GM18858 (cell line): Measurements from ENCODE around the gene PSMB5.

ENCODE experiments used
- ATAC-seq: cut with Tn5 transposase; IDR thresholded peaks from one replicate; pipeline ENCODE4 v1.9.1; 2021; ENCODE audit not compliant: unreplicated experiment

The PSMB5 gene

DNA sequence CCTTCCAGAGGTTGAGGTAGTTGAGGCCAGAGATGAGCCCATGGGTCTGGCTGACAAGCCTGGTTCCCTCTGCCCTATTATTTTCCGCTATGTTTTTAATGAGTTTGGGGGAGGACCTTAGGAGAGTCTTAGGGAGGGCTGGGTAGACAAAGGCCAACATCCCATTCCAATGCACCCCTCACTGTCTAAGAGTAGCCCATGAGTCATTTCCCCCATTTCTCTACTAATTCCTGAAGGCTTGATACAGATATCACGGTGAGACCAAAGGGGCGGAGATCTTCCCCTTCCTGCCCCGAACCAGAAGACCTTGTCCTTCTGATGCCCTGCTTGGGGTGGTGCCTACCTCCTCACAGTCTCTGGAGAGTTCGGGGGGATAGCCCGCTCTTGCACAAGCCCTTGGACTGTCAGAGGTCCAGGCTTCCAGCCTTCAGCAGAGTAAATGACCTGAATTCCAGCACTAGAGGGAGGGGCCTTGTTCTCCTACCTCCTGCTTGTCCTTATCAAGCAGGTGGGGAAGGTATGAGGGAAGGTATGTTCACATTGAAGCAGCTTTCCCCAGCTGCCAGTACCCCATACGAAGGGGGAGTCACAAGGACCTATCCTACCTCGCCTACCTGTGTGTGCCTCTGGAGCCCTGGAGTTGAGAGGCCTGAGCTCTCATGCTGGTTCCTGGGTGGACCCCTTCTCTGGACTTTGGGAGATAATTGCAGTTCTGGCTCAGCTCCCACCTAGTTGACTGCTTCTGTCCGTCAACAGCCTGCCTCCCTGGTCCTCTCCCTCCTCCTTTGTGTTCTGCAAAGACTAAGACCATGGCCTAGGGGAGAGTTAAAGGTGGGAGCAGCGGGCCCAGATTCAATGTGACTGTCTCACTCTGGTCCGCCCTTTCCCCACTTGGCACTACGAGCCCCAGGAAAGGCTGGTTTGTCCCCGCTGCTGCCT lies 11.0 kb upstream of the PSMB5 start:
- no peak for ATAC-seq

DNA sequence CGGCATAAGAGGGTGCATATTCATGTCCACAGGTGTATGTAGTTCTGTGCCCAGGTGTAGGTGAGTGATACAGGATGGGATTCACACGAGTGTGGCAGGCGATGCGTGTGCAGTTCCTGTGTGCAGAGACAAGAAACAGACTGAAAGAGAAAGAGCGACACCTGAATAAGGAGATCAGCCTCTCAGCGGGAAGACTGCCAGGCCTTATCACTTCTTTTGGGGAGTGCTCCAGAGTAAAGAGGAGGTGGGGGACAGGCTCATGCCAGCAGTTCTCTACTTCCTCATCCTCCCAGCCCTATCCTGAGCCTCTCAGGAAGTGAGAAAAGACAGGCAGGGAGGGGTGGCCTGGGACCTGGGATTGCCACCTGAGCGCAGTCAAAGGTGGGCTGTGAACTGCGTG lies 10.1 kb upstream of the PSMB5 start:
- ATAC-seq, result no peak

DNA sequence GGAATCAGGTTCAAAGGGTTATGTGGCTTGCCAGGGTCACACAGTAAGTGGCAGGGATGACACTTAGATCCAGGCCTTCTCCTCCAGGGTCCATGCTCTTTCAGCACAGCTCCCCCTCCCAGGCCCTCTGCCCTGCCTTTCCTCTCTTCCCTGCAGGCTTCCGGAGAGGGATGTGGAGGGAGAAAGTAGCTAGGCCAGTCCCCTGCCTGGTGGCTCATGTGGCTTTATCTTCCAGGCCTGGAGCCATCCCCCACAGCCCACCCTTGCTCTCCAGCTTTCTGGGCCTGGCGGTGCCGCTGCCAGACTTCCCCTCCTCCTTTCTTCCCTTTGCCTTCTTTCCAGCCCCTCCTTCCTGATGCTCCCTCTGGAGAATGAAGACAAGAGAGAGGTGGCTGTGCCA lies 9.1 kb upstream of the PSMB5 start:
- no peak for ATAC-seq

DNA sequence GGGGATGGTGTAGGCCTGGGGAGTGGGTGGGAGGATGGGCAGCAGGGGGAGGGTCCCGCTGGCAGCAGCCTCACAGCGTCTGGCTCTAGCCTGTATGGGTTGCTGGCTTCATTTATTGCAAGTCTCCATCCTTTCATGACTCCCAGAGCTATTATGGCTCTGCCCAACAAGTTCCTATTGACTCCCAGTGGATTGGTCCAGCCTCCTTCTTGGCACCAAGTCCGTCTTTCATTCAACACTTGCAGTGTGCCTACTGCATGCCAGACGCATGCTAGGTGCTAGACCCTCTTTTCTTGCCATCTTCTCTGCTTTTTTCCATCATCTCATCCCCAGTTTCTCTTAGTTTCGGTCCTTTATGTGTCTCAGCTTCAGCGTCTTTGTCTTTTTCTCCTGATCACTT lies 8.4 kb upstream of the PSMB5 start:
- ATAC-seq, result no peak

DNA sequence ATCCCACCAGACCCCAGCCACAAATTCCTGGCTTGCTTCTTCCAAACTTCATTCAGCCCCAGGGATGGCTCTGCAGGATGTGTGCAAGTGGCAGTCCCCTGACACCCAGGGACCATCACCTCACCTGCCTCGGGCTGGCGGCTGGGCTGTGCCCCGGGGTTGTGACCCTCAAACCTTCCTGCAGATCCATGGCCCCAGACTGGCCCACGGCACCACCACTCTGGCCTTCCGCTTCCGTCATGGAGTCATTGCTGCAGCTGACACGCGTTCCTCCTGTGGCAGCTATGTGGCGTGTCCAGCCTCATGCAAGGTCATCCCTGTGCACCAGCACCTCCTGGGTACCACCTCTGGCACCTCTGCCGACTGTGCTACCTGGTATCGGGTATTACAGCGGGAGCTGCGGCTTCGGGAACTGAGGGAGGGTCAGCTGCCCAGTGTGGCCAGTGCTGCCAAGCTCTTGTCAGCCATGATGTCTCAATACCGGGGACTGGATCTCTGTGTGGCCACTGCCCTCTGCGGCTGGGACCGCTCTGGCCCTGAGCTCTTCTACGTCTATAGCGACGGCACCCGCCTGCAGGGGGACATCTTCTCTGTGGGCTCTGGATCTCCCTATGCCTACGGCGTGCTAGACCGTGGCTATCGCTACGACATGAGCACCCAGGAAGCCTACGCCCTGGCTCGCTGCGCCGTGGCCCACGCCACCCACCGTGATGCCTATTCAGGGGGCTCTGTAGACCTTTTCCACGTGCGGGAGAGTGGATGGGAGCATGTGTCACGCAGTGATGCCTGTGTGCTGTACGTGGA lies 7.7 kb upstream of the PSMB5 start, which contains the start of gene PSMB11:
Gene PSMB11 (plus strand): TSS at position 51 of the 804 bp plus-strand sequence. CDS start 14 bp downstream, at position 65.
- no peak for ATAC-seq

DNA sequence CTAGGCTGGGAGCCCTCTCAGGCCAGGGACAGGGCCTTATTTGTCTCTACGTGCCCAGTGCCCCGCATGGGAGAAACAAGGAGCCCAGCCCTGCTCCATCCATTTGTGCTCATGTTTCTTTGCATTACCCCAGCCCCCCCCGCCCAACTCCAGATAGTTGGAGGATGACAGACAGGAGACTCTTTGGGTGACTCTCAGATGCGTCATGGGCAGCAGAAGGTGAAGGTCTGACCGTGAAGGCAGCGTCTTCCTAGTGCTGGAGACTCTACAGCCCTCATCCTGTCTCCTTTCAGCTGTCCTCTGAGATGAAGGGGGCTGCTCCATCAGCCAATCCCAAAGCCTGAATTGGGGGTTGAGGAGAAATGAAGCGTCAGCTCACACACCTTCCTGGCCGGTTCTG lies 7.0 kb upstream of the PSMB5 start:
- ATAC-seq, result no peak

DNA sequence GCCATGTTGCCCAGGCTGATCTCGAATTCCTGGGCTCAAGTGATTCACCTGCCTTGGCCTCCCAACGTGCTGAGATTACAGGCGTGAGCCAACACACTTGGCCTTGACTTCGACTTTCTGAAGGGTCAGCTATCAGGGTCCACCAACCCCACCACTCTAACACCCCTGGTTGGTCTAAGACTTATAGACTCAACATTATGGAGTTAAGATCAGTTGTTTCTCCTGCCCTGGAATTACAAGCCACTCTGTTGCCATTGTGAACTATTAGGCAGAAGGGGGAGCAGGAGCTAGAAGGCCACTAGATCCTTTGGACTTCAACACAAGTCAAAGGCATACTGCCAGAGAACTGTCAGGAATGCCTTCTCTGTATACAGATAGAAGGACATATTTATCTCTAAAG lies 5.4 kb upstream of the PSMB5 start:
- ATAC-seq, result no peak

DNA sequence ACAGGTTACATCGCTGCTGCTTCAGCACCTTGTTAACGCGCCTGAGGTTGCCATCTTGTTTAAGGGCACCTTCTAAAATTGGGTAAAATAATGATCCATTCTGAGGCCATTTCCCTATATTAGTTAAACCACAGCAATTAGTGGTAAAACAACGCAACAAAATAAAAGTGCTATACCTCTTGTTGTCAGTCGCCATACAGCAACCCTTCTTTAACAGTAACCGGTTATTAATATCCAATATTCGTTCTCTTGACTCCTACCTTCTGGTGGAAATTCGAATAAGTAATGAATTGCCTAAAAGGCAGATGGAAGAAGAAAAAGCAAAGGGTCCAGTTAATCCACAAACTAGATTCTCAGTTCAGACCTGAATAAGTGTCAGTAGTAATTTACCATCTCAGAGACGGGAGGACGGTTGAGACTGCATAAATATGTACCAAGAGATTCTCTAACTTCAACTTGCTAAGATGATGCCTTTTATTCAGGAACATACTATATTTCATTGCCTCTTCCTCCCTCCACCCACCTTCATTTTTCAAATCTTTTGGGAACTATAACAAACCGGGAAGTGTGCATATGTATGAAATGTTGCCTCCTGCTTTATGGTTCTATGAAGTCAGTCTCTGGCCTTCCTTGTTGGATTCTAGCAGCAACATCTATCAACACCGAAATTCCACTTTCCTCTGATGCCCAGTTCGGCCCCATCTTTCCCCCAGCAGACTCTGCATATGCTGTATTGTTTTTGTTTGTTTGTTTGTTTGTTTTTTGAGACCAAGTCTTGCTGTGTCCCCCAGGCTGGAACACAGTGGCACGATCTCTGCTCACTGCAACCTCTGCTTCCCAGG lies 824 bp upstream of the PSMB5 start:
- no peak for ATAC-seq

DNA sequence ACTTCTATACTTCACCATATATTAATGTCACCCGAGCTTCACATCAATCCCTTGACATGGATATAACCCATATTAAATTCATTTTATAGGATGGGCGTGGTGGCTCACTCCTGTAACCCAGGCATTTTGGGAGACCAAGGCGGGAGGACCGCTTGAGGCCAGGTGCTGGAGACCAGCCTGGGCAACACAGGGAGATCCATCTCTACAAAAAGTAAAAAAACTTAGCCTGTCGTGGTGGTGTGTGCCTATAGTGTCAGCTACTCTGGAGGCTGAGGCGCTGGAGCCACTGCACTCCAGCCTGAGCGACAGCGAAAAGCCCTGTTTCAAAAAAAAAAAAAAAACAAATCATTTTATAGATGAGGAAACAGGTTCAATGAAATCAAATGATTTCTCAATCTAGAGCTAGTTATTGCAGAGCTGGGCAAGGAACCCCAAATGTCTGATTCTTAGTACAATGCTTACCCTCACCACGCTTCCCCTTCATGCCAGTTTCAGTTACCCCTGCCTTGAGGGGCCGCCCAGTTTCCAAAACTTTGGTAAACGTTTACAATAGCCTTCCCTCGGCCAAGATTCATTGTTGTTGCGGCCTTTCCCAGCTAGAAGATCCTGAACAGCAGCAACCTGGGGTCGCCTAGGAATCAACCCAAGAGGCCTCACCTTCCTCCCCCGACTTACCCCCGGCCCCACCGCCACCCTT lies 751 bp downstream of the PSMB5 start:
- no peak for ATAC-seq

DNA sequence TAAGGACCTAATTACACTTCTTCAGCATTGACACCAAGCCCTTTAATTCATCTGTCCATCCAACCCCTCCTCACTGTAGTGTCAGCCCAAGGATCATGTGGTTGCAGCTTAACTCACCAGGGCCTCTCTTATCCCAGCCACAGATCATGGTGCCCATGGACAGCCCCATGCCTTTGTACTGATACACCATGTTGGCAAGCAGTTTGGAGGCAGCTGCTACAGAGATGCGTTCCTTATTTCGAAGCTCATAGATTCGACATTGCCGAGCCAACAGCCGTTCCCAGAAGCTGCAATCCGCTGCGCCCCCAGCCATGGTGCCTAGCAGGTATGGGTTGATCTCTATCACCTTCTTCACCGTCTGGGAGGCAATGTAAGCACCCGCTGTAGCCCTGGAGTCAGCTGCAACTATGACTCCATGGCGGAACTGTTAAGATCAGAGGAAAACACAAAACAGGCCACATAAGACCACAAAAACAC lies 1.4 kb downstream of the PSMB5 start:
- no peak for ATAC-seq

DNA sequence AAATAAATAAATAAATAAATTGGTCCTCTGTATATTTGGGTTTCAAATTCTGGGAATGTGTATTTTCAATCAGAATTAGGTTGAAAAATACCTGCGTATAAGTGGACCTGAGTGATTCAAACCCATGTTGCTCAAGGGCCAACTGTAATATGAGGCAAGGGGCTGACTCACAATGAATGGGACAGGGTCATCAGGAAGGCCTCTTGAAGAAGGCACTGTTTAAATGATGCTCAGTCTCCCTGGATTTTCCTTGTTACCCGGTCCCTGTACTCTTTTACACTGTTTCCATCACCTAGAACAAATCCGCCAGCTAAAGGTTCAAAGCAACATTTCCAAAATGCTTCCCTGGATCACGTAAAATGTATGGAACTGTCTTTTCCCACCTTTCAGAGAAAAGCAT lies 3.8 kb downstream of the PSMB5 start:
- no peak for ATAC-seq

DNA sequence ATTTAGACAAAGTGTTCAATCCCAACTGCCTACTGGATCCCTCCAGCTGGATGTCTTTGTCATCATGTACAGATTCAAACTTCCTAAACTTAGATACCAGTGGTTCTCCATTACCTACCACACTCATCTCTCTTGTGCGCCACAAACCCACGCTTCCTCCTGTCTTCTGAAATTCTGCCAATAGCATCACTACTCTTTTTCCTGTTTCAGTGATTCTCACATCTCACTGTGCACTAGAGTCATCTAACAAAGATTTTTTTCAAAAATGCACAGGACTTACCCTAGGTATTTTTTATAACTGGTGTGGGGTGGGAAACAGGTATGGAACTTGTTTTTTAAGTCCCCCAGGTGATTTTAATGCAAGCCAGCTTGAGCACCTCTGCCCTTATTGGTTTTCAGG lies 5.9 kb downstream of the PSMB5 start:
- ATAC-seq, result no peak

DNA sequence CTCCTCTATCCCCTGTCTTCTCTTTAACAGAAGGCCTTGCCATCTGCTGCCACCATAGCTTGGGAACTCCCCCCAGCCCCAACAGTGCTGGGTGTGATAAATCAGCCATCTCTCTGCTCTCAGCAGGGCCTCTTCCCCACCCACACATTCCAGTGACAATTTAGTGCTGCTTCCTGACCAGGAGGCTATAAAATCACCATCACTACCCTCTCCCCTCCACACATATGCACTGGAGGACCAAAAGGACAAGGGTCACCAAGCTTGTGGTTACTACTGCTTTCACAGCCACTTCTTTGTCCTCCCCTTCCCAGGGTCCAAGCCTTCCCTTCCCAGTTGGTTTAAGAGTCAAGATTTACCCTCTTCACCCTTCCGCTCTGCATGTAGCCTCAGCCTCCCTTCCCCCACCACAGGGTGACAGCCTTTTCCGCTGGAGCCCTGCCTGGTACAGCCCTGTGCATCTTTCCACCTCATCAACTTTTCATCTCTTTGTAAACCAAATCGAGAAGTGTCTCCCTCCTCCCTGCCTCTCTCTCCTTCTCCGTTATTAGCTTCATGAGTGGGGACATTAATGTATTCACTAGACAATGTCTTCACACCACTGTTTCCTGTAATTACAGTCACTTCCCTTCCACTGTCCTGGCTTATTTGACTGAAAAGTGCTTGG lies 9.4 kb downstream of the PSMB5 start:
- ATAC-seq, result no peak

DNA sequence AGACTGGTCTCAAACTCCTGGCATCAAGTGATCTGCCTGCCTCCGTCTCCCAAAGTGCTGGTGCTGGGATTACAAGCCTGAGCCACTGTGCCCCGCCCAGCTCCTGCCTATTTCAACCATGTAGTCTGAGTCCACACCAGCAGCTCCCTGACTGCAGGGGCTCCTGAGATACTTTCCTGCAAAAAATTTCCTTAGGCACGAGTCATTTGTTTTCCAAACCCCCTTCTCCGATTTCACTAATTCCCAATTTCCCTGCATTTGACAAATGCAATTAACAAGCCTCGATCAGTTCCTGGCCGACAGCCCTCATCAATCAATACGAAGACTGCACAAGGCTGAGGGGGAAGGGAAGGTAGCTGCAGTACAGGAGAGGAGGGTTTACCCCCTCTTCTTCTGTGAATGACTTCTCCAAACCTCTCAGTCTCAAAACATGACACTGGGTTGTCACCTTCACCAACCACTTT lies 10.1 kb downstream of the PSMB5 start:
- no peak for ATAC-seq

DNA sequence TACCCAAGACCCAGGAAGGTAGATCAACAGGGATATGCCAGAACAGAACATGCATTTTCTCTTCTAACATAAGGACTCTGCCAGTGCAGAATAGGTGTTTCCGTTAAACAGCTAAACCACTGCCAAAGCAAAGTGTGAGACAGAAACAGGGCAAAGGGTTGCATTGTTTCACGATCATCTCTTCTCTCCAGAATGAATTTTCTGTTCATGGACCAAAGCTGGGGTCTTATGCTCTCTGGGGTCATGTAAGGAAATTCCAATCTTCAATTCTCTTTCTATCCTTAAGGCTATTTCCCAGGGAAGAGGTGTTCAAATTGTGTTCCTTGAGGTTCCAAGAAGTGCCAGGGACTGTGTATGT lies 10.9 kb downstream of the PSMB5 start:
- ATAC-seq, result no peak

DNA sequence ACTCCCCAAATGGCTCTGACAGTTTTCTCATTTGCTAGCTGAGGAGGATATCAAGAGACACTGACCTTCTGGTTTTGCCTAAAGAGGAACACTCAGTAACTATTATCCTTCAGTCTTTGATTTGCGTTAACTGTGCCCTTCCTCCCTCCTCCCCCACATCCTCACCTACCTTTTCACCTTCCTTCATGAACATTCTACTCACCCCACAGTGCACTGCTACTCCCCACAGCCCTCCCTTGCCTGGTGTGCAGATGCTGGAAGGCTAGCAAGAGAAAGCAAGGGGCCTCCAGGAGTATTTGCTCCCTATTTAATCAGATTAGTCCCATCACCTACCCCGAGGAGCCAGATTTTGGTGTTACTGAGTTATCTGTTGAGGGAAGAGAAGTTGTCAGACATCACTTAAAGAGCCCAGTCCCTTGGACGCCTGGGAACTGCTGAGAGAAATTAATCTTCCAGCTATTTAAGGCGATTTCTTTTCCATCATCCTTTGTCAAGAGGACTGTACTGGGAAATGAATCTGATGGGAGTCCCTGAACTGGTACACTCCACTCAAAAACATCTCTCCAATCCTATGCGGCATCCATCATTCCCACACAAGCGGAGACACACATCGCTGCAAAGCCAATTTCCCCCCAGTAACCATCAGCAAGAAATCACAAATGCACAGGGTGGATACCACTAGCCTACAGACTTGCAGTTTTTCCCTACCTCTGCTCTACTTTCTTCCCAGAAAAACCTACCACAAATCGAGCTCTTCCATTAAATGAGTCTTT lies 11.5 kb downstream of the PSMB5 start:
- no peak for ATAC-seq

DNA sequence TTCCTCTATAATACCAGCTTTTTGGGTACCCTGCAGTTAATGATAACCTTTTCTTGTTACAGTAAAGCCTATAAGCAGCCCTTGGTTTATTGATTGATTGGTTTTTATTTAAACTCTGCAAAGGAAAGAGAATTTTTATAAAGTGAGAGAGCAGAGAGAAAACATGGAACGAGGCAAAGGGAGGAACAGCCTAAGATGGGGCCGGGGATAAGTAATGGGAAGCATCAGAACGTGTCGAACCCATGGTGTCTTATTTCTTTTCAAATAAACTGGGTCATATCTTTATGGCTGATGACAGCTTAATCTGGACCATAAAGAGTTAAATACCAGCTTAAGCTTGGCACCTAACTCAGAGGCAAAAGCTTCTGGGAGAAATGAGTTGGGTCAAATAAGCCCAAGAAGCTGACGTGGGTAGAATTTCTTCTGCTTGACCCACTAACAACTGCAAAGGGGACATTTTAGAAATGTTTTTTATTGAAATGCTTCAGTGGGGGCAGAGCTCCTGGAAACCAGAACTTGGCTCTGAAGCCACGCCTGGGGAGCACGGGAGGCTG lies 12.7 kb downstream of the PSMB5 start:
- no peak for ATAC-seq

DNA sequence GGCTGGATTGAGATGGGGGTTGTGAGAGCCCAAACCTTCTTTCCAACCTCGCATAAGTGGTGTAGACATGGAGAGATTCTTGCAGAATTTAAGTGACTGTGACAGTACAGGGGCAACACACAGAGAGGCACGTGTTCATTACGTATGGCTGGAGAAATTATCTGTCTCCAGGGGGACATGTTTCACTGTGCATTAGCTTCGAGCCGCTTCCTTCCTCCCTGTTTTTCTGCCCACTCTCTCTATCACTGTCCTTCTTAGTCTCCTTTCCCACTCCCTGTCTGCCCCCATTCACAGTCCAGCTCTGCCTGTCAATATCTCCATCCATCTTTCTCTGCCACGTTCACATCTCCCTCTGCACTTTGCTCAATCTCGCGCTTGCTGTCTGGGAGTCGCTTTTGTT lies 13.3 kb downstream of the PSMB5 start:
- no peak for ATAC-seq
